ENCODE data around the gene CRAT. TPM values are rescaled to one million over a fixed set of nuclear protein-coding genes. Genes with fewer than 3 reads are reported as not detected.

The CRAT gene
- total and polyA plus RNA-seq, 2 of the 4 experiments (the other 2 are of a cell fraction): 18.8 to 41.6 TPM

DNA sequence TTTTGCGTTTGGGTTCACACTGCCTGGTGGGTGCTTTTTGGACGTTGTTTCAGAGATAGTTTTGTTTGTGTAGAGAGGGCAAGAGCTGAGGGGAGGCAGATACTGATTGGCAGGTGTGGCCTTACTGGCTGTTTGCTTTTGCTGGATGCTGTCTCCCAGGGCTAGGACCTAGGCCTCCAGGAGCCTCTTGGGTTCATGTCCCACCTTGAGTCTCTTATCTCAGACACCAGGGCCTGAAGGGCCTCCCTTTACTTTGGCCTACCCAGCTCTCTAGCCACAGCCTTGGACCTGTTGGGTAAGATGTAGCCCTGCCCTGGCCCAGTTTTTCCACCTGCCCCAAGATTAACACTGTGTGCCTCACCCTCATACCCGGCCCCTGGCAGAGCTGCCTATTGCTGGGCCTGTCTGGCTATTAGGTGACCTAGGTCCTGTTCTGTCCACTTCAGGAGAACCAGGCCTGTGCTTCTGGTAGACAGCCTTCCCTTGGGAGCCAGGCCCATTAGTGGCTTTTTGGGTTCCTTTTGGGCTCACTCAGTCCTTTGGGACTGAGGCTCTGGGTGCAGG is 14.0 kb upstream of the CRAT start:
- Histone ChIP-seq H4K91ac (ENCODE audit: insufficient read depth, low read depth, low read length) (no peak overlapping the region), H3K9ac (ENCODE audit: low read depth, low read length) (no peak overlapping the region; the same call in 1 of the 2 replicates), H3K27me3 (ENCODE audit: control insufficient read depth, insufficient read depth, low read length) (no peaks in the 10 kb centered on the region), H4K5ac (ENCODE audit: low read depth, low read length) (no peak overlapping the region), H3K14ac (replicated peaks; ENCODE audit: low read depth, low read length) (no peak overlapping the region), H3K4me2 (ENCODE audit: low read depth, low read length) (no peak overlapping the region), H2AK9ac (replicated peaks; ENCODE audit: low read depth, low read length, poor library complexity) (no peak overlapping the region), H2BK120ac (ENCODE audit: low read depth, low read length) (no peak overlapping the region), H3K27ac (ENCODE audit: insufficient read depth, low read length) (no peak overlapping the region), H3K4ac (ENCODE audit: low read depth, low read length) (no peak overlapping the region), H2BK15ac (ENCODE audit: low read depth, low read length) (no peak overlapping the region), H3K23ac (ENCODE audit: low read depth, low read length) (no peak overlapping the region), H2BK5ac (ENCODE audit: low read depth, low read length, poor library complexity, severe bottlenecking) (no peak overlapping the region), H3K79me1 (ENCODE audit: low read depth in 1 of 2, low read length in 2 of 2) (peaks cover 21 to 74% of the 10 kb centered on the region in 2 experiments), H3K56ac (ENCODE audit: extremely low read depth, insufficient read depth, low read length) (no peak overlapping the region), H4K20me1 (ENCODE audit: insufficient read depth, low read length) (peaks cover 17% of the 10 kb centered on the region), H2AK5ac (ENCODE audit: low read depth, low read length) (no peak overlapping the region), H4K8ac (ENCODE audit: low read depth in 2 of 2, low read length in 2 of 2) (no peak overlapping the region), H2BK20ac (ENCODE audit: low read depth, low read length) (no peak overlapping the region), H2AFZ (replicated peaks; ENCODE audit: low read length, poor library complexity) (no peak overlapping the region), H3K4me3 (ENCODE audit: insufficient read depth, low read depth, low read length) (no peak overlapping the region), H3K9me3 (ENCODE audit: control insufficient read depth, insufficient read depth, low read length) (no peaks in the 10 kb centered on the region), H3K4me1 (ENCODE audit: control insufficient read depth, insufficient read depth, low read length) (peaks cover 5% of the 10 kb centered on the region), H3K18ac (ENCODE audit: low read depth, low read length) (no peak overlapping the region), H3K36me3 (ENCODE audit: control insufficient read depth, insufficient read depth, low read length) (peaks cover 39% of the 10 kb centered on the region), H3K9me1 (ENCODE audit: insufficient read depth, low read length) (peaks cover 8% of the 10 kb centered on the region; the same call in 1 of the 2 replicates)
- intact Hi-C loops (cut with micrococcal nuclease): no loop called here
- ChIA-PET POLR2A (ENCODE audit: unreplicated experiment) (no interaction called here), CTCF (interaction anchor here (1.1 kb wide), 1 partner anchor 15 kb away, joined by 3 read pairs; no protein-coding TSS in a partner anchor)
- in situ Hi-C loops (cut with MboI; ENCODE audit: low sequenced_read_pairs): no loop called here
- WGBS, 2 experiments (ENCODE audit: extremely low coverage in 2 of 2, insufficient read length in 1 of 2): 53% methylated on average over 2 of the region's 3 CpGs; no CpG with 5 or more reads in 1 of the 2 experiments
- dilution Hi-C loops (cut with HindIII; ENCODE audit: low sequenced_read_pairs, unreplicated experiment): no loop called here
- TF ChIP-seq, protein P1, sequence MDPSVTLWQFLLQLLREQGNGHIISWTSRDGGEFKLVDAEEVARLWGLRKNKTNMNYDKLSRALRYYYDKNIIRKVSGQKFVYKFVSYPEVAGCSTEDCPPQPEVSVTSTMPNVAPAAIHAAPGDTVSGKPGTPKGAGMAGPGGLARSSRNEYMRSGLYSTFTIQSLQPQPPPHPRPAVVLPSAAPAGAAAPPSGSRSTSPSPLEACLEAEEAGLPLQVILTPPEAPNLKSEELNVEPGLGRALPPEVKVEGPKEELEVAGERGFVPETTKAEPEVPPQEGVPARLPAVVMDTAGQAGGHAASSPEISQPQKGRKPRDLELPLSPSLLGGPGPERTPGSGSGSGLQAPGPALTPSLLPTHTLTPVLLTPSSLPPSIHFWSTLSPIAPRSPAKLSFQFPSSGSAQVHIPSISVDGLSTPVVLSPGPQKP (IDR thresholded peaks at IDR 0.05; ENCODE audit: borderline replicate concordance, low read depth, low read length): no peak
- no peak for TF ChIP-seq POLR2A (IDR thresholded peaks at IDR 0.05; ENCODE audit: low read depth, low read length)
- TF ChIP-seq CEBPB (IDR thresholded peaks at IDR 0.05; ENCODE audit: low read depth, low read length): no peak
- TF ChIP-seq RCOR1 (IDR thresholded peaks at IDR 0.05; ENCODE audit: insufficient replicate concordance, low read length): no peak
- TF ChIP-seq CHD1 (IDR thresholded peaks at IDR 0.05; ENCODE audit: low read depth, low read length): no peak
- no peak for TF ChIP-seq NFE2L2 (IDR thresholded peaks at IDR 0.05; ENCODE audit: low read depth, low read length)
- TF ChIP-seq SMC3 (IDR thresholded peaks at IDR 0.05; ENCODE audit: low read depth, low read length): no peak
- TF ChIP-seq, protein P2, sequence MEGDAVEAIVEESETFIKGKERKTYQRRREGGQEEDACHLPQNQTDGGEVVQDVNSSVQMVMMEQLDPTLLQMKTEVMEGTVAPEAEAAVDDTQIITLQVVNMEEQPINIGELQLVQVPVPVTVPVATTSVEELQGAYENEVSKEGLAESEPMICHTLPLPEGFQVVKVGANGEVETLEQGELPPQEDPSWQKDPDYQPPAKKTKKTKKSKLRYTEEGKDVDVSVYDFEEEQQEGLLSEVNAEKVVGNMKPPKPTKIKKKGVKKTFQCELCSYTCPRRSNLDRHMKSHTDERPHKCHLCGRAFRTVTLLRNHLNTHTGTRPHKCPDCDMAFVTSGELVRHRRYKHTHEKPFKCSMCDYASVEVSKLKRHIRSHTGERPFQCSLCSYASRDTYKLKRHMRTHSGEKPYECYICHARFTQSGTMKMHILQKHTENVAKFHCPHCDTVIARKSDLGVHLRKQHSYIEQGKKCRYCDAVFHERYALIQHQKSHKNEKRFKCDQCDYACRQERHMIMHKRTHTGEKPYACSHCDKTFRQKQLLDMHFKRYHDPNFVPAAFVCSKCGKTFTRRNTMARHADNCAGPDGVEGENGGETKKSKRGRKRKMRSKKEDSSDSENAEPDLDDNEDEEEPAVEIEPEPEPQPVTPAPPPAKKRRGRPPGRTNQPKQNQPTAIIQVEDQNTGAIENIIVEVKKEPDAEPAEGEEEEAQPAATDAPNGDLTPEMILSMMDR (conservative IDR thresholded peaks at IDR 0.05; ENCODE audit: low read depth, low read length): no peak
- no peak for TF ChIP-seq MAFK (IDR thresholded peaks at IDR 0.05; ENCODE audit: low read depth, low read length)
- TF ChIP-seq RAD21 (IDR thresholded peaks at IDR 0.05; ENCODE audit: low read length): no peak
- TF ChIP-seq MXI1 (IDR thresholded peaks at IDR 0.05; ENCODE audit: borderline replicate concordance, low read depth, low read length): no peak
- TF ChIP-seq BHLHE40 (IDR thresholded peaks at IDR 0.05; ENCODE audit: low read depth, low read length): no peak
- TF ChIP-seq, protein P3, sequence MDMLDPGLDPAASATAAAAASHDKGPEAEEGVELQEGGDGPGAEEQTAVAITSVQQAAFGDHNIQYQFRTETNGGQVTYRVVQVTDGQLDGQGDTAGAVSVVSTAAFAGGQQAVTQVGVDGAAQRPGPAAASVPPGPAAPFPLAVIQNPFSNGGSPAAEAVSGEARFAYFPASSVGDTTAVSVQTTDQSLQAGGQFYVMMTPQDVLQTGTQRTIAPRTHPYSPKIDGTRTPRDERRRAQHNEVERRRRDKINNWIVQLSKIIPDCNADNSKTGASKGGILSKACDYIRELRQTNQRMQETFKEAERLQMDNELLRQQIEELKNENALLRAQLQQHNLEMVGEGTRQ (IDR thresholded peaks at IDR 0.05; ENCODE audit: low read depth, low read length): no peak
- no peak for TF ChIP-seq FOS (IDR thresholded peaks at IDR 0.05; ENCODE audit: low read depth, low read length)
- TF ChIP-seq MAZ (IDR thresholded peaks at IDR 0.05; ENCODE audit: borderline replicate concordance, low read depth, low read length): no peak
- no peak for TF ChIP-seq RFX5 (IDR thresholded peaks at IDR 0.05; ENCODE audit: low read depth, low read length)
- ATAC-seq (ENCODE audit: low read depth) (no peak), DNase-seq (no peak)
- no TSS peak for BruUV-seq (replicated peaks)

Measured in IMR-90 (cell line).